Activated CD4-positive, alpha-beta T cell treated with anti-CD3 and anti-CD28 coated beads, Interleukin-2, amount 50 U/mL, for 4 hours (primary cell): Measurements from ENCODE around the gene EHMT1.
"Not testable (repeated sequence)": the region's sequence is repeated elsewhere in the genome, so short reads cannot be mapped to it uniquely, and the experiment has no call there.

Source experiments
- DNase-seq, 2 experiments: peaks; one replicate each; pipeline ENCODE4 v3.0.0-alpha.2; 2020

EHMT1 gene

GRCh38 chr9:137697193-137697592 is 78.4 kb downstream of the EHMT1 start:
- DNase-seq = no peak

DNA sequence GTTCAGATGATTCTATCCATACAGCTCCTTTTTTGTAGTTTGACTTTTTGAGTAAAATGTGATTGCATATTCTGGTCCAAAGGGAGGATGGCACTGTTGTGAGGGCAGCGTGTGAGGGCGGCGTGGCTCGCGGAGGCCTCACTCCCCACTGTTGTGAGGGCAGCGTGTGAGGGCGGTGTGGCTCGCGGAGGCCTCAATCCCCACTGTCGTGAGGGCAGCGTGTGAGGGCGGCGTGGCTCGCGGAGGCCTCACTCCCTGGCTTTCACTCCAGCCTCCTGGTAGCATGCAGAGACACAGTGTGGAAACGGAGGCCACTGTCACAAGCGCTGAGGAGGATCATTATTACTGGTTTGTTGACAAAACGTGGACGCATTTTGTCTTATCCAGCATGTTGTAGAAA is 79.0 kb downstream of the EHMT1 start:
- no peak for DNase-seq

DNA sequence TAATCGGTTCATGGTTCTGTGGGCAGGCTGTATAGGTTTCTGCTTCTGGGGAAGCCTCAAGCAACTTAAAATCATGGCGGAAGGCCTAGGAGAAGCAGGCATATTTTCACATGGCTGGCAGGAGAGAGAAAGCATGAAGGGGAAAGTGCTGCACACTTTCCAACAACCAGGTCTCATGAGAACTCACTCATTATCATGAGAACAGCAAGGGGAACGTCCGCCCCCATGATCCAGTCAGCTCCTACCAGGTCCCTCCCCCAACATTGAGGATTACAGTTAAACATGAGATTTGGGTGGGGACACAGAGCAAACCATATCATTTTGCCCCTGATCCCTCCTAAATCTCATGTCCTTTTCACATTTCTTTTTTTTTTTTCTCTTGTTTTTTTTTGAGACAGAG is 82.1 kb downstream of the EHMT1 start:
- no peak for DNase-seq

DNA sequence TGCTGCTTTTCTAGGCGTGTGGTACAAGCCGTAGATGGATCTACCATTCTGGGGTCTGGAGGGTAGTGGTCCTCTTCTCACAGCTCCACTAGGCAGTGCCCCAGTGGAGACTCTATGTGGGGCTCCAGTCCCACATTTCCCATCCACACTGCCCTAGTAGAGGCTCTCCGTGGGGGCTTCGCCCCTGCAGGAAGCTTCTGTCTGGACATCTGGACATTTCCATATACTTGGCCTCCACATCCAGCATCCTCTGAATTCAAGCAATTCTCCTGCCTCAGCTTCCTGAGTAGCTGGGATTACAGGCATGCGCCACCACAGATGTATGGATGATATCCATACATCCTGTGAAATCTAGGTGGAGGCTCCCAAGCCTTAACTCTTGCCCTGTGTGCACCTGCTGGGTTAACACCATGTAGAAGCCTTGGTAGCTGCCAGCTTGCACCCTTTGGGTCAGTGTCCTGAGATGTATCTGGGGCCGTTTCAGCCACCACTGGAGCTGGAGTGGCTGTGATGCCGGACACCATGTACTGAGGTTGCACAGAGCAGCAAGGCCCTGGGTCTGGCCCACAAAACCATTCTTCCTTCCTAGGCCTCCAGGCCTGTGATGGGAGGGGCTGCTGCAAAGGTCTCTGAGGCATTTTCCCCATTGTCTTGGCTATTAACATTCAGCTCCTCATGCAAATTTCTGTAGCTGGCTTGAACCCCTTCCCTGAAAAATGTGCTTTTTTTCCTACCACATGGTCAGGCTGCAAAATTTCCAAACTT is 84.0 kb downstream of the EHMT1 start:
- no peak for DNase-seq

DNA sequence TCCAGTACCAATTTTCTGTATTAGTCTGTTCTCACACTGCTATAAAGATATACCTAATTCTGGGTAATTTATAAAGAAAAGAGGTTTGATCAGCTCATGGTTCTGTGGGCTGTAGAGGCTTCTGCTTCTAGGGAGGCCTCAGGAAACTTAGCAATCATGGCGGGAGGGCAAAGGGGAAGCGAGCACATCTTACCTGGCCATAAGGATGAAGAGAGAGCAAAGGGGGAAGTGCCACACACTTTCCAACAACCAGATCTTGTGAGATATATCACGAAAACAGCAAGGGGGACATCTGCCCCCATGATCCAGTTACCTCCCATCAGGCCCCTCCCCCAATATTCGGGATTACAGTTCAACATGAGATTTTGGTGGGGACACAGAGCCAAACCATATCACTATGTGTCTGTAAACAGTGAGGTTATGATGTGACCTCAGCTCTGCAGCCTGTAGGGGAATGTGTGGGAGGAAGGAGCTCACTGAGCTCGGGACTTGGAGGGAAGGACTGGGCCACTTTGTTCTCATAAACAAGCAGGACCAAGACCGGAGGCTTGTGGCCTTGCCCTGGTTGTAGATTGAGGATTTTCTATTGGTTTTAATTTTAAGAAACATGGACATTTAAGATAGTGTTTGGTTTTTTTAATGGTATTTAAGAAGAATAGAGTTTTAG is 85.2 kb downstream of the EHMT1 start:
- DNase-seq = no peak

DNA sequence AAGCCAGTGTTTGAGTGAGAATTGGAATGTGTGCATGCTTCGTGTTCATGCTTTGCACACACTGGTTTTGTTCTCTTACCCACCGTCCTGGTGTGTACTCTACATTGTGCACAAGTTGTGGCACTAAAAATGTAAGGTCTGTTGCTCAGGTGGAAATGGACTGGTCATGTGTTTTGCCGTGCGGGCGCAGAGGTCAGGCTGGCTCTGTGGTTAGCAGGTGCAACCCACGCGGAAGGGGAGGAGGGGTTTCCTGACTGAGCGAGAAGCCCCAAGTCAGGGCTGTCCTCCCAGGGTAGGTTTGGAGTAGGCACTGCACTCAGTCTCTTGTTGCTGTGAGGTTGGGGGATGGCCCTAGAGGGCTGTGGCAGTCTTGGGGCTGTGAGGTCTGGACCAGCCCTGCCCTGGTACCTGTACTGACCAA is 86.6 kb downstream of the EHMT1 start:
- peak in 1 of 2 experiments; percentile 25 for DNase-seq

- no peak for DNase-seq
Measured at GRCh38 chr9:137705906-137706305, 87.1 kb downstream of the EHMT1 start.

DNA sequence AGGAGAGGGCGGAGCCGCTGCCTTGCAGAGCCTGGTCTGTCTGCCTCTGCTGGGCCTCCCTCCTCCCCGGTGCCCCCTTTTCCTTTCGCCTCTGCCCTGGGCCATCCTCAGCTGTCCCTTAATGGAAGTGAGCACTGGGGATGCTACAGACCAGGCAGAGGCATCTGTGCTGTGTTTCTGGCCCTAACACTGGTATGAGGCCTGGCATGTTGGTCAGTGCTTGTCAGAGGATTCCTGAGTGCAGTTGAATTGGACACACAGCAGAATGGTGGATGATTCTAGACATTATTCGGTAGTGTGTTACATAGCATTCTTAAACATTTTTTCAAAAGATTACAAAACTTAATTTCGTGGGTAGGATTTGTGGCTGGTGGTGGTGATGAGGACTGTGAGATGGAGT is 88.6 kb downstream of the EHMT1 start:
- no peak for DNase-seq

GRCh38 chr9:137708590-137709284 is 89.9 kb downstream of the EHMT1 start:
- DNase-seq = no peak

GRCh38 chr9:137709411-137710101 is 90.8 kb downstream of the EHMT1 start:
- DNase-seq = no peak

- no peak for DNase-seq
Measured at GRCh38 chr9:137710704-137711103, 91.9 kb downstream of the EHMT1 start.

GRCh38 chr9:137711678-137712105 is 92.9 kb downstream of the EHMT1 start:
- no peak for DNase-seq

GRCh38 chr9:137715321-137715720 is 96.5 kb downstream of the EHMT1 start:
- no peak for DNase-seq

- not testable (repeated sequence) for DNase-seq
Measured at GRCh38 chr9:137715866-137716693, 97.3 kb downstream of the EHMT1 start.

- DNase-seq = no peak
Measured at GRCh38 chr9:137716694-137717287, 98.0 kb downstream of the EHMT1 start.

DNA sequence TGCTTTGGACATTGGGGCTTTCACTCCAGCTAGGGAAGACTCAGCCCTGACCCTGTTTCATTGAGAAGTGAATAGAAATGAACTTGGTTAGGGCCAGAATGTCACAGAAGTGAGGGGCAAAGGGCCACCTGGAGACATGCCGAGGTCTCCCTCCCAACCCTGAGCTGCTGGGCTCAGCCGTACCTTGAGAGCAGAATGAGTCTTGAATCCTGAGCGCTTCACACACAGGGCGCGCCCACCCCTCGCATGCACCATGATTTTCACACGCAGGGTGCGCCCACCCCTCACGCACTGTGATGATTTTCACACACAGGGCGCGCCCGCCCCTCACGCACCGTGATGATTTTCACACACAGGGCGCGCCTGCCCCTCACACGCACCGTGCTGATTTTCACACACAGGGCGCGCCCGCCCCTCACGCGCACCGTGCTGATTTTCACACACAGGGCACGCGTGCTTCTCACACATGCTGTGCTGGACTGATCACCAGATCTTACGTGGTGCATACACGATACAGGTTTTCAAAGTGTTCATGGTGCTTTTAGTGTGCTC is 99.0 kb downstream of the EHMT1 start:
- no peak for DNase-seq

- DNase-seq = no peak
Measured at GRCh38 chr9:137719194-137719593, 100.4 kb downstream of the EHMT1 start.

DNA sequence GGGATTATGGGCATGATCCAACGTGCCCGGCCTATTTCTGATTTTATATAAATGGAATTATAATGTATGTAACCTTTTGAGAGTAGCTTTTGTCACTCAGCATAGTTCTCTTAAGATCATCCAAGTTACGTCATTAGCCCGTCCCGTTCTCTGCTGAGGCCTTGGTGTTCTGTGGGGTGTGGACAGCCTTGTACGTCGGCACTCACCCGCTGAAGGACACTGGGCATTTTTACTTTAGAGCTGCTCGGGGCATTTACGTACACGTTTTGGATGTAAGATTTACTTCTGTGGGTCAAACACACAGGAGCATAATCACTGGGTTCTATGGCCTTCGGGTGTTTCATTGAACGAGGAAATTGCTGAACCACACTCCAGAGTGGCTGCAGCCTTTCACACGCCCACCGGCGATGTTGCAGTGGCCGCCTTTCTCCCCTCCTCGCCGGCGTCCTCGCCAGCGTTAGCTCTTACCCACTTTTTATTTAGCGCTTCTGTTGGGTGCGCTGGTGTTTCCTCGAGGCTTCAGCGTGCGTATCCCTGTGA is 101.8 kb downstream of the EHMT1 start:
- DNase-seq = no peak

DNA sequence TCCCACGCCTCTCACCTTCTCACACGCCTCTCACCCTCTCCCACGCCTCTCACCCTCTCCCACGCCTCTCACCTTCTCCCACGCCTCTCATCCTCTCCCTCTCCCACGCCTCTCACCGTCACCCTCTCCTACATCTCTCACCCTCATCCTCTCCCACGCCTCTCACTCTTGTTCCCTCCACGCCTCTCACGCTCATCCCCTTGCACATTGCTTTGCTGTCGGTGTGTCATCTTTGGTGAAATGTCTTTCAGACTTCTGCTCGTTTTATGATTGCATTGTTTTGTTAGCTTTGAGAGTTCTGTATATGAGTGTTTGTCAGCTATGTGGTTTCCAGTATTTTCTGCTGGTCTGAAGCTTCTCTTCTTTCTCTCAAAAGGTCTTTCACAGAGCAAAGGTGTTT is 102.7 kb downstream of the EHMT1 start:
- DNase-seq = peak; percentile 45 to 55

DNA sequence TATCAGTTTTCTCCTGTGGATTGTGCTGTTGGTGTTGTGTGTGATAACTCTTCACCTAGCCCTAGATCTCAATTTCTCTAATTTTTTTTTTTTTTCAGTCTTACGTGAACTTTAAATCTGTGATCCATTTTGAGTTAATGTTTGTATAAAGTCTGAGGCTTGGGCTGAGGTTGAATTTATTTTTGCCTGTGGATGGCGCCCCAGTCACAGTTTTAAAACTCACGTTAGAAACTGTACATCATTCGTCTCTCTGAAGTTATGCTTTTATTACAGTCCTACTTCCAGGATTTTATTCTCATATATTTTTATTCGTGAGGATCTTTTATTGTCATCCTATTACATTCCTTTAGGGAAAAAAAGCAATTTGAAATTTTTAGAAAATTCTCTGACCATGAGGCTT is 103.1 kb downstream of the EHMT1 start:
- peak; percentile 23 to 43 for DNase-seq

GRCh38 chr9:137722481-137722880 is 103.7 kb downstream of the EHMT1 start:
- DNase-seq = no peak
